Cardiac muscle cell (in vitro differentiated cells and primary cell): Measurements from ENCODE around the gene PDZD11. TPM values are rescaled to one million over a fixed set of nuclear protein-coding genes. Genes with fewer than 3 reads are reported as not detected.
A peak's percentile ranks its signal among the peaks of the same experiment; 100 is the strongest.
"Not testable (repeated sequence)": the region's sequence is repeated elsewhere in the genome, so short reads cannot be mapped to it uniquely, and the experiment has no call there.

Experiments
- DNase-seq, 2 donors: peaks; one replicate each; pipeline versions ENCODE4 v3.0.0 to v3.0.0-alpha.2; 2010 to 2017; ENCODE audit warnings: low read depth in 1 of 2, low spot score in 1 of 2
- H3K27ac ChIP-seq: fragments of 200-600 bp; sonication (generic); 2 replicates; pipeline ENCODE4 v1.5.1; 2016
- H3K27me3 ChIP-seq: fragments of 200-600 bp; sonication (generic); 2 replicates; pipeline ENCODE4 v1.6.0; 2016; ENCODE audit warnings: control low read depth
- H3K36me3 ChIP-seq: fragments of 200-600 bp; sonication (generic); 2 replicates; pipeline ENCODE4 v1.5.1; 2016; ENCODE audit warnings: control low read depth
- H3K4me1 ChIP-seq: fragments of 200-600 bp; sonication (generic); 2 replicates; pipeline ENCODE4 v1.8.1; 2017; ENCODE audit warnings: low read depth, mild to moderate bottlenecking, mixed run types
- H3K4me3 ChIP-seq: fragments of 200-600 bp; sonication (generic); 2 replicates; pipeline ENCODE4 v1.5.1; 2016; ENCODE audit warnings: mild to moderate bottlenecking
- H3K9me3 ChIP-seq: fragments of 200-600 bp; sonication (generic); 2 replicates; pipeline ENCODE4 v1.5.1; 2017; ENCODE audit warnings: low read depth, mild to moderate bottlenecking, control low read depth
- polyA plus RNA-seq: library from polyadenylated mRNA; unstranded; fragments of >200 nt; fragmentation: Nextera tagmentation; extraction: Ambion mirVana; gene quantifications from 2 replicates; pipeline ENCODE4 v1.2.1, GENCODE V29; 2016
- total RNA-seq: library from RNA; depleted of rRNA; stranded (reverse); fragments of >200 nt; gene quantifications from 2 replicates; pipeline ENCODE4 v1.2.3, GENCODE V29; 2016
- TF ChIP-seq, protein P1 (sequence below): IDR thresholded peaks from 2 replicates; pipeline ENCODE4 v1.5.1; 2012; ENCODE audit warnings: low read depth, mild to moderate bottlenecking, low read length

Gene PDZD11
- total and polyA plus RNA-seq, 2 experiments from 2014 or later, result 26.3 to 75.8 TPM

- H3K27me3 ChIP-seq, result no peaks in the 10 kb centered on the region
- TF ChIP-seq, protein P1, sequence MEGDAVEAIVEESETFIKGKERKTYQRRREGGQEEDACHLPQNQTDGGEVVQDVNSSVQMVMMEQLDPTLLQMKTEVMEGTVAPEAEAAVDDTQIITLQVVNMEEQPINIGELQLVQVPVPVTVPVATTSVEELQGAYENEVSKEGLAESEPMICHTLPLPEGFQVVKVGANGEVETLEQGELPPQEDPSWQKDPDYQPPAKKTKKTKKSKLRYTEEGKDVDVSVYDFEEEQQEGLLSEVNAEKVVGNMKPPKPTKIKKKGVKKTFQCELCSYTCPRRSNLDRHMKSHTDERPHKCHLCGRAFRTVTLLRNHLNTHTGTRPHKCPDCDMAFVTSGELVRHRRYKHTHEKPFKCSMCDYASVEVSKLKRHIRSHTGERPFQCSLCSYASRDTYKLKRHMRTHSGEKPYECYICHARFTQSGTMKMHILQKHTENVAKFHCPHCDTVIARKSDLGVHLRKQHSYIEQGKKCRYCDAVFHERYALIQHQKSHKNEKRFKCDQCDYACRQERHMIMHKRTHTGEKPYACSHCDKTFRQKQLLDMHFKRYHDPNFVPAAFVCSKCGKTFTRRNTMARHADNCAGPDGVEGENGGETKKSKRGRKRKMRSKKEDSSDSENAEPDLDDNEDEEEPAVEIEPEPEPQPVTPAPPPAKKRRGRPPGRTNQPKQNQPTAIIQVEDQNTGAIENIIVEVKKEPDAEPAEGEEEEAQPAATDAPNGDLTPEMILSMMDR, result no peak
- H3K4me3 ChIP-seq, result no peak overlapping the region
- H3K9me3 ChIP-seq, result no peaks in the 10 kb centered on the region
- H3K27ac ChIP-seq, result no peak overlapping the region
- no peaks in the 10 kb centered on the region for H3K4me1 ChIP-seq
- no peak for DNase-seq
- no peaks in the 10 kb centered on the region for H3K36me3 ChIP-seq
Measured at GRCh38 chrX:70324326-70324725, 34.6 kb upstream of the PDZD11 start.

DNA sequence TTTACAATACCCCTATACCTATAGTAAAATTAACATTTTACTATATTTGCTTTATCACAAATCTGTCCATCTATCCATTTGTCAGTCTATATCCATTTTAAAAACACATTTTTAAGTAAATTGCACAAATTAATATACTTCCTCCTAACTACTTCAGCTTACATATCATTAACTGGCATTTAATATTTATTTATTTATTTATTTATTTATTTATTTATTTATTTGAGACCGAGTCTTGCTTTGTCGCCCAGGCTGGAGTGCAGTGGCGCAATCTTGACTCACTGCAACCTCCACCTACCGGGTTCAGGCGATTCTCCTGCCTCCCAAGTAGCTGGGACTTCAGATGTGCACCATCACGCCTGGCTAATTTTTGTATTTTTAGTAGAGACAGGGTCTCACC, 33.9 kb upstream of the PDZD11 start:
- H3K27ac ChIP-seq, H3K4me3 ChIP-seq, DNase-seq, H3K4me1 ChIP-seq, H3K9me3 ChIP-seq, H3K27me3 ChIP-seq, H3K36me3 ChIP-seq: not testable (repeated sequence)

DNA sequence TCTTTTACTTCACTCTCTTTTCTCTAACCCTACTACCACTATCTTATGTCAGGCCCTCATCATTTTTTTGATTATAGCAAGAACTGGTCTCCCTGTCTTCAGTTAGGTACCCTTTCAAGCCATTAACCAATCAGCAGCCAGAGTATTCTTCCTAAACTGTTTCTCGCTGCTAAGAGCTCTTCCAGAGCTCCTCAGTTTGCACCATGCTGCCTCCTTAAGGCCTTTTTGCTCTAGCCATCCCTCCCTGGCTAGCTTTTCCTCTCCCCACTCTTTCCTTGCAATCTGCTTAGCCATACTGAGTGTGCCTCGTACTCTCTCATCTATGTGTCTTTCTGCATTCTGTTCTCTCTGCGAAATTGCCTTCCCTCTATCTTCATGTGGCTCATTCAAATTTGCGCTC, 33.1 kb upstream of the PDZD11 start:
- no peaks in the 10 kb centered on the region for H3K36me3 ChIP-seq
- no peaks in the 10 kb centered on the region for H3K9me3 ChIP-seq
- H3K27ac ChIP-seq, result no peak overlapping the region
- TF ChIP-seq, protein P1, result no peak
- H3K4me3 ChIP-seq, result no peak overlapping the region
- no peak for DNase-seq
- no peaks in the 10 kb centered on the region for H3K27me3 ChIP-seq
- H3K4me1 ChIP-seq, result no peaks in the 10 kb centered on the region

- TF ChIP-seq, protein P1, result no peak
- H3K4me1 ChIP-seq, result no peaks in the 10 kb centered on the region
- no peaks in the 10 kb centered on the region for H3K9me3 ChIP-seq
- no peak overlapping the region for H3K27ac ChIP-seq
- DNase-seq, result peak in 1 of 2 donors; percentile 58
- H3K27me3 ChIP-seq, result no peaks in the 10 kb centered on the region
- H3K4me3 ChIP-seq, result no peak overlapping the region
- H3K36me3 ChIP-seq, result no peaks in the 10 kb centered on the region
Measured at GRCh38 chrX:70313503-70313902, 23.8 kb upstream of the PDZD11 start.

- TF ChIP-seq, protein P1, result no peak
- Histone ChIP-seq H3K27me3 (no peaks in the 10 kb centered on the region), H3K9me3 (no peaks in the 10 kb centered on the region), H3K4me3 (no peak overlapping the region), H3K27ac (no peak overlapping the region), H3K36me3 (no peaks in the 10 kb centered on the region), H3K4me1 (no peaks in the 10 kb centered on the region)
- DNase-seq, result peak in 1 of 2 donors; percentile 75
Measured at GRCh38 chrX:70301716-70302115, 12.0 kb upstream of the PDZD11 start.

DNA sequence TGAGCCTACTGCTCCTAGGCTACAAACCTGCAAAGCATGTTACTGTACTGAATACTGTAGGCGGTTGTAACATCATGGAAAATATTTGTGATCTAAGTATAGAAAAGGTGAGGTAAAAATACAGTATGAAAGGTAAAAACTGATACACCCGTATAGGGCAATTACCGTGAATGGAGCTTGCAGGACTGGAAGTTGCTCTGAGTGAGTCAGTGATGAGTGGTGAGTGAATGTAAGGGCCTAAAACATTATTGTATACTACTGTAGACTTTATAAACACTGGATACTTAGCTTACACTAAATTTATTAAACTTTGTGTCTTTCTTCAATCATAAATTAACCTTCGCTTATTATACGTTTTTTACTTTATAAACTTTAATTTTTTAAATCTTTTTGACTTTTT, 3.9 kb upstream of the PDZD11 start:
- Histone ChIP-seq H3K27ac (no peak overlapping the region), H3K9me3 (no peaks in the 10 kb centered on the region), H3K27me3 (no peaks in the 10 kb centered on the region), H3K4me1 (no peaks in the 10 kb centered on the region), H3K4me3 (no peak overlapping the region), H3K36me3 (no peaks in the 10 kb centered on the region)
- DNase-seq, result no peak
- TF ChIP-seq, protein P1, result no peak
